Measurements from ENCODE around the gene TMPRSS15.

The TMPRSS15 gene

GRCh38 chr21:18235545-18235944 lies 168.0 kb downstream of the TMPRSS15 start:
- DNase-seq, result no peak

DNA sequence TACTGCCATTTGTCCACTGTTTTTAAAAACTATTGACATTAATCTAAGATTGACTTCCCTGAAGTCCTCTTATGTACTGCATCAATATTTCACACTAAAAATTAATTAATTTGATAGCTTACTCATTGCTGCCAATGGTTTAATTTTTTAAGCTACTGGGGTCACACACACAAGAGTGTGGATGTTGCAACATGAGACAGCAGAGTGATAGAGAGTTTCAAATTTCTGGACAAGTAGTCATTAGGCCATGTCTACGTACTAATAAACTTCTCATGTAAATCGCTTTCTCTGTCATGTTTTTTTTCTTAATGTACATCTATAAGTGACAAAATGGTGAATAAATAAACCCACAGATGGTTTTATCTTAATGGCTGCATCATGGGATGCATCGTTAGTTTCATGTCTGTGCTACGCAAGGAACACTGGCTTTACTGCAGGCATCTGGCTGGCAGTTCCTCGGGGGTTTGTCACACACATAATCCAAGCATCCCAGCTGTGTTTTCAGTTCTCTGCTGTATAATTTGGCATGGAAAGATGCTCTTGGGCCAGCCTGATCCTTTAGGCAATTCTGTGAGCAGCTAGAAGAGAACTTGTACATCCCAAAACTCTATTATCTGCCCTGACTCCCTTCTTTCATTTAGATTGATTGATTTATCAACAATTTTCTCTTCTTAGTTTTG lies 175.4 kb downstream of the TMPRSS15 start:
- DNase-seq, result no peak

- no peak for DNase-seq
Measured at GRCh38 chr21:18222346-18222745, 181.2 kb downstream of the TMPRSS15 start.

GRCh38 chr21:18220498-18220897 lies 183.1 kb downstream of the TMPRSS15 start:
- no peak for DNase-seq

All from 8988T (cell line).